ENCODE measurements around the gene LAMTOR2.

LAMTOR2 gene

DNA sequence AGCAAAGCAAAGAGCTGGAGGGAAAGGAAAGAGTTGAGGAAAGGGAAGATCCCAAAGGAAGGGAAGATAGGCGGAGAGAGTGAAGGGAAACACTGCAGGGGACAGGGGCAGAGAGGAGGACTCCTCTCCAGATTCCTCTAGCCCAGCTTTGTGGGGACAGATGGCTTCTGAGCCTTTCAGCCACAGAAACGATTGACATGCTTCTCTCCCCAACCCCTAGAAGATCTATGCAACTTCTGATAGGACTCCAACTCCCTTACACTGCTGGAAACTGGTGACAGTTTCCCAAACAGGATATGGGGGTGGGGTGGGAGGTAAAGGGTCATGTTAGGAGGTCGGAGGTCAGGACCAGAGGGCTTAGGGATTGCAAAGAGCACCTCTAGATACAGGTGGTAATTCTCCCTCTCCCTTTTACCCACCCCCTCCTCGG lies 21.2 kb downstream of the LAMTOR2 start:
- H3K79me2 ChIP-seq (ENCODE audit: control insufficient read depth, low read length), result peaks cover 18% of the 10 kb centered on the region
- H3K4me1 ChIP-seq (ENCODE audit: control insufficient read depth, low read length), result peaks cover 33% of the 10 kb centered on the region
- peak overlapping the region; percentile 94 for H3K4me3 ChIP-seq (ENCODE audit: low read length)
- H3K4me2 ChIP-seq (ENCODE audit: low read length), result peak overlapping the region; percentile 93
- H4K20me1 ChIP-seq (ENCODE audit: control insufficient read depth, insufficient read depth, low read depth, low read length), result no peaks in the 10 kb centered on the region
- H3K36me3 ChIP-seq (ENCODE audit: control insufficient read depth, low read length), result peaks cover 6% of the 10 kb centered on the region; the same call in 1 of the 2 replicates
- TF ChIP-seq, protein P1, sequence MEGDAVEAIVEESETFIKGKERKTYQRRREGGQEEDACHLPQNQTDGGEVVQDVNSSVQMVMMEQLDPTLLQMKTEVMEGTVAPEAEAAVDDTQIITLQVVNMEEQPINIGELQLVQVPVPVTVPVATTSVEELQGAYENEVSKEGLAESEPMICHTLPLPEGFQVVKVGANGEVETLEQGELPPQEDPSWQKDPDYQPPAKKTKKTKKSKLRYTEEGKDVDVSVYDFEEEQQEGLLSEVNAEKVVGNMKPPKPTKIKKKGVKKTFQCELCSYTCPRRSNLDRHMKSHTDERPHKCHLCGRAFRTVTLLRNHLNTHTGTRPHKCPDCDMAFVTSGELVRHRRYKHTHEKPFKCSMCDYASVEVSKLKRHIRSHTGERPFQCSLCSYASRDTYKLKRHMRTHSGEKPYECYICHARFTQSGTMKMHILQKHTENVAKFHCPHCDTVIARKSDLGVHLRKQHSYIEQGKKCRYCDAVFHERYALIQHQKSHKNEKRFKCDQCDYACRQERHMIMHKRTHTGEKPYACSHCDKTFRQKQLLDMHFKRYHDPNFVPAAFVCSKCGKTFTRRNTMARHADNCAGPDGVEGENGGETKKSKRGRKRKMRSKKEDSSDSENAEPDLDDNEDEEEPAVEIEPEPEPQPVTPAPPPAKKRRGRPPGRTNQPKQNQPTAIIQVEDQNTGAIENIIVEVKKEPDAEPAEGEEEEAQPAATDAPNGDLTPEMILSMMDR (IDR thresholded peaks at IDR 0.05; ENCODE audit: low read depth, low read length, poor library complexity, severe bottlenecking), result no peak
- no peak for TF ChIP-seq EZH2phosphoT487 (IDR thresholded peaks at IDR 0.05; ENCODE audit: borderline replicate concordance, low read length)
- H3K27me3 ChIP-seq (ENCODE audit: control insufficient read depth, low read length), result peaks cover under 1% of the 10 kb centered on the region; the same call in 1 of the 2 replicates
- peaks cover 19% of the 10 kb centered on the region for H3F3A ChIP-seq (ENCODE audit: control insufficient read depth, insufficient read depth)
- no peaks in the 10 kb centered on the region for H3K9me2 ChIP-seq (replicated peaks; ENCODE audit: control insufficient read depth, low read length)
- no peak overlapping the region for H3K27ac ChIP-seq (ENCODE audit: low read depth, low read length)
- no peaks in the 10 kb centered on the region for H3K9me3 ChIP-seq (ENCODE audit: control insufficient read depth, insufficient read depth, low read length)

DNA sequence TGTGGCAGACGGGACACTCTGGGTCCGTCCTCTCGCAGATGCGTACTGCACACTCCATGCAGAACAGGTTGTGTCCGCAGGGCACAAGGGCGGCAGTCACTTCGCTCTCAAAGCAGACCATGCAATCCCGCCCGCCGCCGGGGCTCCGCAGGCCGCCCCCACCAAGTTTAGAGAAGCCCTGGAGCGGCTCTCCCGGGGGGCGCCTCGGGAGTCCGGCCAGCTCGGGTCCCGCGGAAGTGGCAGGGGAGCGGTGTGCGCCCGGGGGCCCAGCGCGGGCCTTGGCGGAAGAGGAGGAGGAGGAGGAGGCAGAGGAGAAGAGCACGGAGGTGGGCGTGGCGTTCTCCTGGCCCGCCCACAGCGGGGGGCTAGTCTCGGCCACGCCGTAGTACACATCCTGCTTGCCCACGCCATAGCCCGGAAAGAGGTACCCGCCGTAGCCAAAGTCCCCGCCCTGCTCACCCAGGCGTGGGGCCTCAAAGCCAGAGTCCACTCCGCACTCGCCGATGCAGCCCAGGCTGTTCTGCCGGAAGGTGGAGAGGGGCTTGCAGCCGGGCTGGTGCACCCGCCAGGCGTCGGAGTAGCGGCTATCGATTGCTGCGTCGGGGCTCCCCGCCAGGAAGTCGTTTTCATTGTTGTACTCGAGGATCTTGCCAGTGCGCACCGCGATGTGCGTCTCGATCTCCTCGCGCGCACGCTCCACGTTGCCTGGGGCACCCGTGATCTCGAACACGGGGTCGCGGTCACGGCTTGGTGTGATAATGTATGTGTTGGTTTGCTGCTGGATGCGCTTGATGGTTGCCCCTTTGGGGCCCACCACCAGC lies 22.2 kb downstream of the LAMTOR2 start:
- H3K4me2 ChIP-seq (ENCODE audit: low read length), result peak overlapping the region; percentile 93
- H3K4me3 ChIP-seq (ENCODE audit: low read length), result peak overlapping the region; percentile 94
- peaks cover 19% of the 10 kb centered on the region for H3F3A ChIP-seq (ENCODE audit: control insufficient read depth, insufficient read depth)
- H3K27ac ChIP-seq (ENCODE audit: low read depth, low read length), result peak overlapping the region; percentile 32
- no peaks in the 10 kb centered on the region for H3K9me3 ChIP-seq (ENCODE audit: control insufficient read depth, insufficient read depth, low read length)
- no peaks in the 10 kb centered on the region for H4K20me1 ChIP-seq (ENCODE audit: control insufficient read depth, insufficient read depth, low read depth, low read length)
- peaks cover 9% of the 10 kb centered on the region for H3K27me3 ChIP-seq (ENCODE audit: control insufficient read depth, low read length)
- peaks cover 18% of the 10 kb centered on the region for H3K79me2 ChIP-seq (ENCODE audit: control insufficient read depth, low read length)
- peaks cover 6% of the 10 kb centered on the region; the same call in 1 of the 2 replicates for H3K36me3 ChIP-seq (ENCODE audit: control insufficient read depth, low read length)
- H3K9me2 ChIP-seq (replicated peaks; ENCODE audit: control insufficient read depth, low read length), result no peaks in the 10 kb centered on the region
- TF ChIP-seq, protein P1 (IDR thresholded peaks at IDR 0.05; ENCODE audit: low read depth, low read length, poor library complexity, severe bottlenecking), result no peak
- TF ChIP-seq EZH2phosphoT487 (IDR thresholded peaks at IDR 0.05; ENCODE audit: borderline replicate concordance, low read length), result no peak
- peaks cover 39% of the 10 kb centered on the region for H3K4me1 ChIP-seq (ENCODE audit: control insufficient read depth, low read length)

DNA sequence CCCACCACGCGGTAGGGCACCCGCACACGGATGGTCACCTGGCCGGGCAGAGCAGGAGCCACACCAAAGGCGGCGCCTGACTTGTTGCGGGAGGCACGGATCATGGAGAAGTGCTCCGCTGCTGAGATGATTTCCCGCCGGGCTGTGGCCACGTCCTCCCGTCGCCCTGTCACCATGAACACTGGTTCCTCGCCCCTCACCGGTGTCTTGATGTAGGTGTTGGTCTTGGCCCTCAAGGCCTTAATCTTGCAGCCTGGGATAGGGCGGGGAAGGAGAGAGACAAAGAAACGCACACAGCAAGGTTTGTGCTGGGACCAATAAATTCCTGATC lies 22.8 kb downstream of the LAMTOR2 start:
- Histone ChIP-seq H3K36me3 (ENCODE audit: control insufficient read depth, low read length) (peaks cover 6% of the 10 kb centered on the region; the same call in 1 of the 2 replicates), H3K4me1 (ENCODE audit: control insufficient read depth, low read length) (peaks cover 39% of the 10 kb centered on the region), H3K27ac (ENCODE audit: low read depth, low read length) (no peak overlapping the region), H4K20me1 (ENCODE audit: control insufficient read depth, insufficient read depth, low read depth, low read length) (no peaks in the 10 kb centered on the region), H3K9me3 (ENCODE audit: control insufficient read depth, insufficient read depth, low read length) (no peaks in the 10 kb centered on the region), H3K4me3 (ENCODE audit: low read length) (peak overlapping the region; percentile 94), H3K9me2 (replicated peaks; ENCODE audit: control insufficient read depth, low read length) (no peaks in the 10 kb centered on the region), H3K79me2 (ENCODE audit: control insufficient read depth, low read length) (peaks cover 18% of the 10 kb centered on the region), H3F3A (ENCODE audit: control insufficient read depth, insufficient read depth) (peaks cover 19% of the 10 kb centered on the region), H3K4me2 (ENCODE audit: low read length) (peak overlapping the region; percentile 93), H3K27me3 (ENCODE audit: control insufficient read depth, low read length) (peaks cover 10% of the 10 kb centered on the region)
- TF ChIP-seq, protein P1 (IDR thresholded peaks at IDR 0.05; ENCODE audit: low read depth, low read length, poor library complexity, severe bottlenecking), result no peak

Measured in DOHH2 (cell line).